ENCODE data around the gene SEMA3A. TPM values are rescaled to one million over a fixed set of nuclear protein-coding genes. Genes with fewer than 3 reads are reported as not detected.

SEMA3A gene
- total RNA-seq, 4 donors from 2014 or later = 2.9 to 42.5 (median 25.7) TPM

- TF ChIP-seq CTCF (IDR thresholded peaks at IDR 0.05; ENCODE audit: low read depth) = no peak
Measured at GRCh38 chr7:84154991-84155781, 39.4 kb downstream of the SEMA3A start.

- TF ChIP-seq CTCF (IDR thresholded peaks at IDR 0.05; ENCODE audit: low read depth) = no peak
Measured at GRCh38 chr7:84152995-84153394, 41.6 kb downstream of the SEMA3A start.

- TF ChIP-seq CTCF (IDR thresholded peaks at IDR 0.05; ENCODE audit: low read depth) = no peak
Measured at GRCh38 chr7:84149573-84149972, 45.0 kb downstream of the SEMA3A start.

- TF ChIP-seq CTCF (IDR thresholded peaks at IDR 0.05; ENCODE audit: low read depth) = no peak
Measured at GRCh38 chr7:84145892-84146291, 48.7 kb downstream of the SEMA3A start.

- TF ChIP-seq CTCF (IDR thresholded peaks at IDR 0.05; ENCODE audit: low read depth) = no peak
Measured at GRCh38 chr7:84144935-84145334, 49.7 kb downstream of the SEMA3A start.

GRCh38 chr7:84144480-84144879, 50.1 kb downstream of the SEMA3A start:
- no peak for TF ChIP-seq CTCF (IDR thresholded peaks at IDR 0.05; ENCODE audit: low read depth)

GRCh38 chr7:84142726-84143125, 51.9 kb downstream of the SEMA3A start:
- no peak for TF ChIP-seq CTCF (IDR thresholded peaks at IDR 0.05; ENCODE audit: low read depth)
